IPS-15b (cell line): ENCODE results near the gene LSM14A.
"Not testable (repeated sequence)": the region's sequence is repeated elsewhere in the genome, so short reads cannot be mapped to it uniquely, and the experiment has no call there.

Experiments
- H3K27me3 ChIP-seq: one replicate; pipeline ENCODE4 v1.6.1; 2013; ENCODE audit warnings: low read length; ENCODE audit not compliant: control insufficient read depth, insufficient read depth
- H3K36me3 ChIP-seq: one replicate; pipeline ENCODE4 v1.6.1; 2013; ENCODE audit warnings: low read length; ENCODE audit not compliant: control insufficient read depth, insufficient read depth
- H3K4me1 ChIP-seq: one replicate; pipeline ENCODE4 v1.6.1; 2013; ENCODE audit warnings: mild to moderate bottlenecking, low read length; ENCODE audit not compliant: control insufficient read depth, insufficient read depth
- H3K4me3 ChIP-seq: one replicate; pipeline ENCODE4 v1.5.1; 2013; ENCODE audit warnings: low read depth, low read length
- H3K9ac ChIP-seq: one replicate; pipeline ENCODE4 v1.6.1; 2013; ENCODE audit warnings: low read depth, mild to moderate bottlenecking, low read length
- H3K9me3 ChIP-seq: one replicate; pipeline ENCODE4 v1.6.1; 2013; ENCODE audit warnings: mild to moderate bottlenecking, low read length; ENCODE audit not compliant: control insufficient read depth, insufficient read depth

Gene LSM14A

GRCh38 chr19:34235425-34235940 is 63.2 kb downstream of the LSM14A start:
- H3K9ac ChIP-seq, result no peak overlapping the region
- peaks cover 12% of the 10 kb centered on the region for H3K4me1 ChIP-seq
- no peak overlapping the region for H3K4me3 ChIP-seq
- no peaks in the 10 kb centered on the region for H3K27me3 ChIP-seq
- no peaks in the 10 kb centered on the region for H3K36me3 ChIP-seq
- no peaks in the 10 kb centered on the region for H3K9me3 ChIP-seq

- no peaks in the 10 kb centered on the region for H3K36me3 ChIP-seq
- H3K9me3 ChIP-seq, result no peaks in the 10 kb centered on the region
- H3K9ac ChIP-seq, result no peak overlapping the region
- no peak overlapping the region for H3K4me3 ChIP-seq
- H3K4me1 ChIP-seq, result peaks cover 10% of the 10 kb centered on the region
- no peaks in the 10 kb centered on the region for H3K27me3 ChIP-seq
Measured at GRCh38 chr19:34236035-34236987, 64.0 kb downstream of the LSM14A start.

DNA sequence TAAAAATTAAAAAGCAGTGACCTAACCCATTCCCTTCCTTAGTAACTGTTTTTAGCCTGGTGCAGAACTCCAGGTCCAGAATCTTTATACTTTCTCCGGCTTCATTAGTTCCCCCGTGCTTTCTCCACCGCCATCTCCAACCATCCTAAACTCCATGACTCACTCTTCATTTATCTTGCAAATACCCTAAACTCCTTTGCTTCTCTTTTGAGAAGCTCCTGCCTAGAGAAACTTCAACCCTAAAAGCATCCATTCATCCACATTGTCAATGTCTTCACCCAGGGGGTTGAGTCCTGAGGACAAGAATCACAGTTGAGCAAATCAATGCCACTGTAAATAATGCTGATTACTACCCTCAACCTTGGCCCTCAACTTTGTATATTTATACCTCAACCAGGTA is 65.0 kb downstream of the LSM14A start:
- Histone ChIP-seq H3K4me3 (no peak overlapping the region), H3K36me3 (no peaks in the 10 kb centered on the region), H3K4me1 (peaks cover 6% of the 10 kb centered on the region), H3K9me3 (no peaks in the 10 kb centered on the region), H3K27me3 (no peaks in the 10 kb centered on the region), H3K9ac (no peak overlapping the region)

DNA sequence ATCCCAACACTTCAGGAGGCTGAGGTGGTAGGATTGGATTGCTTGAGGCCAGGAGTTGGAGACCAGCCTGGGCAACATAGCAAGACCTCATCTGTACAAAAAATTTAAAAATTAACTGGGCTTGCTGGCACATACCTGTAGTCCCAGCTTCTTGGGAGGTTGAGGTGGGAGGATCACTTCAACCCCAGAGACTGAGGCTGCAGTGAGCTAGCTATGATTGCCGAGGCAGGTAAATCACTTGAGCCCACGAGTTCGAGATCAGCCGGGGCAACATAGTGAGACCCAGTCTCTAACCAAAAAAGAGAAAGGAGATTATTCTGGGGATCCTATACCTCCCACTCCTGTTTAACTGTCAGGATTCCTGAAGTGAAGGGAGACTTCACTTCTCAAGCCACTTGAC is 65.6 kb downstream of the LSM14A start:
- H3K9ac ChIP-seq, result no peak overlapping the region
- no peaks in the 10 kb centered on the region for H3K36me3 ChIP-seq
- peaks cover 6% of the 10 kb centered on the region for H3K4me1 ChIP-seq
- no peaks in the 10 kb centered on the region for H3K27me3 ChIP-seq
- H3K9me3 ChIP-seq, result no peaks in the 10 kb centered on the region
- no peak overlapping the region for H3K4me3 ChIP-seq

DNA sequence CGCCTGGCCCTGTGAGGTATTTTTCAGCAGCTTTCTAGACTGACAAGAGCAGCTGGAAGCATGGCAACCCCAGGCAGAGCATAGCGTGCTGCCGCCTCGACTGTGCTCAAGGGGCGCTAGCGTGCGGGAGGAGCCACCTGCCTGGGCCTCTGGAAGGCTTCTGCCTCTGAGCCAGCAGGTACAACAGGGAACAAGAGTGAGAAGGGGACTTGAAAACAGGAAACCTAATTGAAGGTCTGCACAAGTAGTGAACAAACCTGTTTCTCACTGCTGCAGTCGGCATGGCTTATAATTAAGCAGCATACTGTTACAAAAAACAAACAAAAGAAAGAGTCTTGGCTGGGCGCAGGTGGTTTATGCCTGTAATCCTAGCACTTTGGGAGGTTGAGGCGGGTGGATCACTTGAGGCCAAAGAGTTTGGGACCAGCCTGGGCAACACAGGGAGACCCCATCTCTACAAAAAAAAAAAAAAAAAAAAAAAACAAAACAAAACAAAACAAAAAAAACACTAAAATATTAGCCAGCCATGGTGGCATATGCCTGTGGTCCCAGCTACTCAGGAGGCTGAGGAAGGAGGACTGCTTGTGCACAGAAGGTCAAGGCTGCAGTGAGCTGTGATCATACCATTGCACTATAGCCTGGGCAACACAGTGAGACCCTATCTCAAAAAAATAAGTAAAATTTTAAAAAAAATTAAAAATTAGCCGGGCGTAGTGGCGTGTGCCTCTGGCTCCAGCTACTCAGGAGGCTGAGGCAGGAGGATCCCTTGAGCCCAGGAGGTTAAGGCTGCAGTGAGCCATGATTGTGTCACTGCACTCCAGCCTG is 69.4 kb downstream of the LSM14A start:
- Histone ChIP-seq H3K9ac (no peak overlapping the region), H3K36me3 (no peaks in the 10 kb centered on the region), H3K4me3 (no peak overlapping the region), H3K27me3 (no peaks in the 10 kb centered on the region), H3K4me1 (peaks cover 6% of the 10 kb centered on the region), H3K9me3 (no peaks in the 10 kb centered on the region)

GRCh38 chr19:34243138-34243875 is 71.0 kb downstream of the LSM14A start:
- H3K9ac ChIP-seq, H3K4me3 ChIP-seq, H3K9me3 ChIP-seq, H3K4me1 ChIP-seq, H3K36me3 ChIP-seq, H3K27me3 ChIP-seq: not testable (repeated sequence)

DNA sequence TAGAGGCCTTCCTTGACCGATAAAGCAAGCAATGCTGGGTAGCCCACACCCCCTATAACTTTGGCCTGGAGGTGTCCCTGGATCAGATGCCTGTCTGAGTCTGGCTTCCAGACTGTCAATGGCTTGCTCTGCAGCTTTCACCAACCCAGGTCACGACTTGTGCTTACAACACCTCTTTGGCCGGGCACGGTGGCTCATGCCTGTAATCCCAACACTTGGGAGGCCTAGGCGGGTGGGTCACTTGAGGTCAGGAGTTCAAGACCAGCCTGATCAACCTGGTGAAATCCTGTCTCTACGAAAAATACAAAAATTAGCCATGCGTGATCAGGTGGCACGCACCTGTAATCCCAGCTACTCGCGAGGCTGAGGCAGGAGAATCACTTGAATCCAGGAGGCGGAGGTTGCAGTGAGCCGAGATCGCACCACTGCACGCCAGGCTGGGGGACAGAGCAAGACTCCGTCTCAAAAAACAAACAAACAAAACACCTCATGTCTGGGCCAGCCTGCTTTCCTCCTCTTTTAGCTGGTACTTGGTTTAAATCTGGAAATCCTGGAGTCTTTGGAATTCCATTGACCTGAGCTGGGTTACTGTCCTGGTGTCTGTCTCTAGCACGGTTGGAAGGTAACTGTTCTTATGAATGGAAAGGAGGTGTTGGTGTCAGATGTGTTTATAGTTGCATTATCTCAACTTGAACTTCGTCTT is 71.7 kb downstream of the LSM14A start:
- Histone ChIP-seq H3K9ac (no peak overlapping the region), H3K9me3 (no peaks in the 10 kb centered on the region), H3K36me3 (no peaks in the 10 kb centered on the region), H3K4me1 (no peaks in the 10 kb centered on the region), H3K4me3 (no peak overlapping the region), H3K27me3 (no peaks in the 10 kb centered on the region)

- Histone ChIP-seq H3K9me3 (no peaks in the 10 kb centered on the region), H3K36me3 (no peaks in the 10 kb centered on the region), H3K4me1 (no peaks in the 10 kb centered on the region), H3K27me3 (no peaks in the 10 kb centered on the region), H3K4me3 (no peak overlapping the region), H3K9ac (no peak overlapping the region)
Measured at GRCh38 chr19:34244611-34245299, 72.5 kb downstream of the LSM14A start.

- H3K27me3 ChIP-seq, result no peaks in the 10 kb centered on the region
- H3K9me3 ChIP-seq, result no peaks in the 10 kb centered on the region
- no peak overlapping the region for H3K9ac ChIP-seq
- no peak overlapping the region for H3K4me3 ChIP-seq
- no peaks in the 10 kb centered on the region for H3K4me1 ChIP-seq
- H3K36me3 ChIP-seq, result no peaks in the 10 kb centered on the region
Measured at GRCh38 chr19:34246340-34246739, 74.0 kb downstream of the LSM14A start.

DNA sequence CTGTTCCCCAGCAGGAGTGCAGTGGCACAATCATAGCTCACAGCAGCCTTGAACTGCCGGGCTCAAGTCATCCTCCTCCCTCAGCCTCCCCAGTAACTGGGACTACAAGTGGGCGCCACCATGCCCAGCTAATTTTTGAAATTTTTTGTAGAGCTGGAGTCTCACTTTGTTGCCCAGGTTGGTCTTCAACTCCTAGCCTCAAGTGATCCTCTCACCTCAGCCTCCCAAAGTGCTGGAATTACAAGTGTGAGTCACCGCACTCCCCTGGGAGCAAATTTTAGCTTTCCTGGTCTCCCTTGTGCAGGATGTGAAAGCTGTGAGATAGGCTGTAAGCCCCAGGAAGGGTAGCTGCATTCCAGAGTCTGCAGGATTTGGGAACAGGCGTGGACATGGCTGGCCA is 76.6 kb downstream of the LSM14A start:
- Histone ChIP-seq H3K9me3 (no peaks in the 10 kb centered on the region), H3K27me3 (no peaks in the 10 kb centered on the region), H3K4me3 (no peak overlapping the region), H3K4me1 (no peaks in the 10 kb centered on the region), H3K36me3 (no peaks in the 10 kb centered on the region), H3K9ac (no peak overlapping the region)
